Measurements from ENCODE around the gene DXO. TPM values are rescaled to one million over a fixed set of nuclear protein-coding genes. Genes with fewer than 3 reads are reported as not detected.

The DXO gene
- total and polyA plus RNA-seq, 2 of the 4 experiments (the other 2 are of a cell fraction), result 9.3 to 21.4 TPM

Small RNA genes within 50 kb of the gene (microRNA-seq; reads per million reads assigned to microRNA genes)
- gene AL645922.1 (ENCODE audit: insufficient read depth, insufficient read length), result not detected
- gene MIR1236 (ENCODE audit: unreplicated experiment), result not detected

Small RNA genes within 50 kb of the gene (small RNA-seq; reads per million reads assigned to genes)
- 0 reads per million in 5 experiments for gene AL645922.1

Other genes starting within 250 kb of the DXO start
Only the 30 nearest of the 33 such genes appear.
- 4.7 and 5.6 TPM in 2 replicates for gene MSH5, start 232.1 kb downstream of the DXO start, total RNA-seq (2012; rRNA removed)
- gene MSH5, start 232.1 kb downstream of the DXO start, polyA plus RNA-seq (2012; rRNA removed), result 14.5 and 15.7 TPM in 2 replicates
- gene SAPCD1, start 209.5 kb downstream of the DXO start, total RNA-seq (2012; rRNA removed), result not detected in 2 replicates
- gene SAPCD1, start 209.5 kb downstream of the DXO start, polyA plus RNA-seq (2012; rRNA removed), result 2.2 and 2.3 TPM in 2 replicates
- under 0.01 and 0.28 TPM in 2 replicates for gene VWA7, start 194.8 kb downstream of the DXO start, total RNA-seq (2012; rRNA removed)
- gene VWA7, start 194.8 kb downstream of the DXO start, polyA plus RNA-seq (2012; rRNA removed), result 1.0 and 1.4 TPM in 2 replicates
- 32.2 and 41.2 TPM in 2 replicates for gene VARS1, start 176.4 kb downstream of the DXO start, total RNA-seq (2012; rRNA removed)
- 39.6 and 42.0 TPM in 2 replicates for gene VARS1, start 176.4 kb downstream of the DXO start, polyA plus RNA-seq (2012; rRNA removed)
- 48.0 and 56.3 TPM in 2 replicates for gene LSM2, start 165.2 kb downstream of the DXO start, total RNA-seq (2012; rRNA removed)
- gene LSM2, start 165.2 kb downstream of the DXO start, polyA plus RNA-seq (2012; rRNA removed), result 55.0 and 61.0 TPM in 2 replicates
- 1.3 and 1.4 TPM in 2 replicates for gene HSPA1L, start 156.9 kb downstream of the DXO start, total RNA-seq (2012; rRNA removed)
- gene HSPA1L, start 156.9 kb downstream of the DXO start, polyA plus RNA-seq (2012; rRNA removed), result 0.97 and 1.0 TPM in 2 replicates
- gene HSPA1A, start 156.6 kb downstream of the DXO start, total RNA-seq (2012; rRNA removed), result 94.6 and 102 TPM in 2 replicates
- 93.1 and 95.3 TPM in 2 replicates for gene HSPA1A, start 156.6 kb downstream of the DXO start, polyA plus RNA-seq (2012; rRNA removed)
- gene HSPA1B, start 144.4 kb downstream of the DXO start, total RNA-seq (2012; rRNA removed), result 93.6 and 118 TPM in 2 replicates
- gene HSPA1B, start 144.4 kb downstream of the DXO start, polyA plus RNA-seq (2012; rRNA removed), result 59.4 and 61.1 TPM in 2 replicates
- 23.6 and 28.5 TPM in 2 replicates for gene NEU1, start 109.3 kb downstream of the DXO start, total RNA-seq (2012; rRNA removed)
- 36.2 and 37.3 TPM in 2 replicates for gene NEU1, start 109.3 kb downstream of the DXO start, polyA plus RNA-seq (2012; rRNA removed)
- gene SLC44A4, start 93.1 kb downstream of the DXO start, total RNA-seq (2012; rRNA removed), result 0.36 TPM in 1 of 2 replicates, not detected in the other
- gene SLC44A4, start 93.1 kb downstream of the DXO start, polyA plus RNA-seq (2012; rRNA removed), result 0.14 and 0.19 TPM in 2 replicates
- 36.4 and 38.0 TPM in 2 replicates for gene EHMT2, start 74.4 kb downstream of the DXO start, total RNA-seq (2012; rRNA removed)
- gene EHMT2, start 74.4 kb downstream of the DXO start, polyA plus RNA-seq (2012; rRNA removed), result 47.7 and 51.2 TPM in 2 replicates
- gene ZBTB12, start 70.1 kb downstream of the DXO start, total RNA-seq (2012; rRNA removed), result 2.0 and 2.5 TPM in 2 replicates
- 8.1 and 8.5 TPM in 2 replicates for gene ZBTB12, start 70.1 kb downstream of the DXO start, polyA plus RNA-seq (2012; rRNA removed)
- under 0.01 and 0.18 TPM in 2 replicates for gene C2, start 44.4 kb downstream of the DXO start, total RNA-seq (2012; rRNA removed)
- gene C2, start 44.4 kb downstream of the DXO start, polyA plus RNA-seq (2012; rRNA removed), result 0.19 and 0.26 TPM in 2 replicates
- 1.4 and 1.8 TPM in 2 replicates for gene CFB, start 26.0 kb downstream of the DXO start, total RNA-seq (2012; rRNA removed)
- 5.8 and 6.1 TPM in 2 replicates for gene CFB, start 26.0 kb downstream of the DXO start, polyA plus RNA-seq (2012; rRNA removed)
- 76.0 and 90.8 TPM in 2 replicates for gene NELFE, start 13.2 kb downstream of the DXO start, total RNA-seq (2012; rRNA removed)
- 63.6 and 65.4 TPM in 2 replicates for gene NELFE, start 13.2 kb downstream of the DXO start, polyA plus RNA-seq (2012; rRNA removed)
- gene SKIC2, start 13.0 kb downstream of the DXO start, total RNA-seq (2012; rRNA removed), result 30.6 and 34.7 TPM in 2 replicates
- gene SKIC2, start 13.0 kb downstream of the DXO start, polyA plus RNA-seq (2012; rRNA removed), result 46.0 and 46.3 TPM in 2 replicates
- 0.83 and 0.90 TPM in 2 replicates for gene C4A, start 9.9 kb upstream of the DXO start, total RNA-seq (2012; rRNA removed)
- 3.6 and 3.8 TPM in 2 replicates for gene C4A, start 9.9 kb upstream of the DXO start, polyA plus RNA-seq (2012; rRNA removed)
- gene C4B, start 42.7 kb upstream of the DXO start, total RNA-seq (2012; rRNA removed), result 0.54 and 0.56 TPM in 2 replicates
- gene C4B, start 42.7 kb upstream of the DXO start, polyA plus RNA-seq (2012; rRNA removed), result 4.2 and 4.4 TPM in 2 replicates
- not detected in 2 replicates for gene CYP21A2, start 66.3 kb upstream of the DXO start, total RNA-seq (2012; rRNA removed)
- 0.03 and 0.10 TPM in 2 replicates for gene CYP21A2, start 66.3 kb upstream of the DXO start, polyA plus RNA-seq (2012; rRNA removed)
- gene TNXB, start 137.2 kb upstream of the DXO start, total RNA-seq (2012; rRNA removed), result under 0.01 TPM in 1 of 2 replicates, not detected in the other
- 0.05 and 0.42 TPM in 2 replicates for gene TNXB, start 137.2 kb upstream of the DXO start, polyA plus RNA-seq (2012; rRNA removed)
- gene ATF6B, start 156.1 kb upstream of the DXO start, total RNA-seq (2012; rRNA removed), result 5.3 and 7.9 TPM in 2 replicates
- 62.6 and 69.6 TPM in 2 replicates for gene ATF6B, start 156.1 kb upstream of the DXO start, polyA plus RNA-seq (2012; rRNA removed)
- 5.8 and 5.9 TPM in 2 replicates for gene FKBPL, start 158.2 kb upstream of the DXO start, total RNA-seq (2012; rRNA removed)
- gene FKBPL, start 158.2 kb upstream of the DXO start, polyA plus RNA-seq (2012; rRNA removed), result 3.4 and 3.6 TPM in 2 replicates
- gene PRRT1, start 179.8 kb upstream of the DXO start, total RNA-seq (2012; rRNA removed), result not detected in 2 replicates
- gene PRRT1, start 179.8 kb upstream of the DXO start, polyA plus RNA-seq (2012; rRNA removed), result 0.87 and 0.99 TPM in 2 replicates
- gene PPT2, start 182.0 kb upstream of the DXO start, total RNA-seq (2012; rRNA removed), result 2.2 and 3.2 TPM in 2 replicates
- 16.2 and 18.7 TPM in 2 replicates for gene PPT2, start 182.0 kb upstream of the DXO start, polyA plus RNA-seq (2012; rRNA removed)
- gene EGFL8, start 192.5 kb upstream of the DXO start, total RNA-seq (2012; rRNA removed), result 0.18 and 0.28 TPM in 2 replicates
- gene EGFL8, start 192.5 kb upstream of the DXO start, polyA plus RNA-seq (2012; rRNA removed), result 4.7 and 5.7 TPM in 2 replicates
- gene AGPAT1, start 203.9 kb upstream of the DXO start, total RNA-seq (2012; rRNA removed), result 27.2 TPM in 2 replicates
- 116 and 126 TPM in 2 replicates for gene AGPAT1, start 203.9 kb upstream of the DXO start, polyA plus RNA-seq (2012; rRNA removed)
- gene RNF5, start 206.3 kb upstream of the DXO start, total RNA-seq (2012; rRNA removed), result 18.8 and 28.1 TPM in 2 replicates
- gene RNF5, start 206.3 kb upstream of the DXO start, polyA plus RNA-seq (2012; rRNA removed), result 34.1 and 41.4 TPM in 2 replicates
- gene AGER, start 212.1 kb upstream of the DXO start, total RNA-seq (2012; rRNA removed), result 0.18 and 0.28 TPM in 2 replicates
- 4.2 and 4.9 TPM in 2 replicates for gene AGER, start 212.1 kb upstream of the DXO start, polyA plus RNA-seq (2012; rRNA removed)
- 13.9 and 17.7 TPM in 2 replicates for gene PBX2, start 218.1 kb upstream of the DXO start, total RNA-seq (2012; rRNA removed)
- gene PBX2, start 218.1 kb upstream of the DXO start, polyA plus RNA-seq (2012; rRNA removed), result 56.8 and 58.0 TPM in 2 replicates
- gene GPSM3, start 220.5 kb upstream of the DXO start, total RNA-seq (2012; rRNA removed), result 3.0 and 3.9 TPM in 2 replicates
- 9.8 and 12.2 TPM in 2 replicates for gene GPSM3, start 220.5 kb upstream of the DXO start, polyA plus RNA-seq (2012; rRNA removed)